HG03139 (cell line): ENCODE data around the gene MYH13.

Source experiments
- ATAC-seq: cut with Tn5 transposase; IDR thresholded peaks from one replicate; pipeline ENCODE4 v1.9.1; 2021; ENCODE audit not compliant: unreplicated experiment

The MYH13 gene

GRCh38 chr17:10372906-10373305 lies at the start of gene MYH13:
TSS of gene MYH13 (minus strand) at chr17:10373006. CDS start at chr17:10364530, 8,476 bp downstream.
- ATAC-seq: no peak

DNA sequence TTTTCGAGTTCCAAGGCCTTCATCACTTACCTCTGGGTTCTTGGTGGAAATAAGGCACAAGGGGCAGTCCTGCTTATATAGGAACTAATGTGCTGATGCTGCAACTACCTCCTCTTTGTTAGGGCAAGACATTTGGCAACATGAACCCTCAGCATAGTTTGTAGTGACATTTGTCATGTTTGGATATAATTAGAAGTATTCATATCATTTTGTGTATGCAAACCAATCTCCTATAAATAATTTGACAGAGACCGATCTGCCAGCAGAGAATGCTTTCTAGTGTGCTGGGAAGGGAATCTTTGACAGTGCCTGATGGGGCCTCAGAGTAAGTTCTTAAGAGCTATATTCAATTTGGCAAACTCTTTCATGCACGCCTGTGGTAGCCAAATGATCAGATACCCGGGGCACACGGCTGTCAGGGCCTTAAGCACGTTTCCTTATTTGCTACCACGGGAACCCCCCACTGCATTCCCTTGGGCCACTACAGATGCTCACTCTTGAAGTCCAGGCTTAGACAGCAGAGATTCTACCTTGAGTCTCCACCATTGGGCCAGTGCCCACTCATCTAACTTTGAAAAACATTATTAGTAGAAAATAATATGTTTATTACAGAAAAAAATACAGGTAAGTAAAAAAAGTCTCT lies 49.2 kb upstream of the MYH13 start, which contains the start of gene MYH8:
Gene MYH8 (minus strand): TSS at position 51 of the 643 bp plus-strand sequence. CDS start 1,723 bp downstream, outside the sequence.
- no peak for ATAC-seq

DNA sequence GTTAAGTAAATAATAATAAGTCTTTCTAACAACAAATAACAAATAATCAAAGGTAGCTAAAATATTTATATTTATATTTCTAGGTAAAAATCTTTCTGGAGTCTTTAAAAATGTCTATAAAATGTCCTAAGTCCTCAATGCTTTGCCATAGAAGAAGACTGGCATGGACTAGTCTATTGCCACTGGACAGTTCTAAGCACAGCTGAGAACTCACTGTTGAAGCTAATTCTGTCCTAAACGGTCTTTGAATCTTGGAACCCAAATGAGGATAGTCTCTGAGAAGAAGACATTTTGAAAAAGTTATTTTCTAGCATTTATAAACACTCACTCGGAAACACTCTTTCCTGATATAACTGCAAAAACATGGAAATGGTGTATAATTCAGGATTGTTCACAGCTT lies 48.4 kb upstream of the MYH13 start:
- no peak for ATAC-seq

- ATAC-seq: no peak
Measured at GRCh38 chr17:10420811-10421210, 48.0 kb upstream of the MYH13 start.

DNA sequence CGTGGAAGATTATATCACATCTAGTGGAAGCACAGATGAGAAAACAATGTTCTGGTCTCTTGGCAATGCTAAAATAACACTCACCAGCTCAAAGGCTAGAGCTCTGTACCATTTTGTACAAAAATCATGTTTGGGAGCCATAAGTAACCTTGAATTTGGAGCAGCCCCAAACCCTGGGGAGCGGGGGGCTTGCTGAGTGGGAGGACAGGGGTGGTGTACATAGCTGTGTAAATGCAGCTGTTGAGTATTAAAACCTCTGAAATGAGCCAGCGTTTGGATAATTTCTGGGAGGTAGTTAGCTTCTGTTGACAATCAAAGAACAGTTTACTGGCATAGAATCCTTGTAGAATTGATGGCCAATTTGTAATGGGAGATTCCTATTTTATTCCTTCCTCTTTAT lies 44.6 kb upstream of the MYH13 start:
- no peak for ATAC-seq

- no peak for ATAC-seq
Measured at GRCh38 chr17:10415161-10415560, 42.4 kb upstream of the MYH13 start.

DNA sequence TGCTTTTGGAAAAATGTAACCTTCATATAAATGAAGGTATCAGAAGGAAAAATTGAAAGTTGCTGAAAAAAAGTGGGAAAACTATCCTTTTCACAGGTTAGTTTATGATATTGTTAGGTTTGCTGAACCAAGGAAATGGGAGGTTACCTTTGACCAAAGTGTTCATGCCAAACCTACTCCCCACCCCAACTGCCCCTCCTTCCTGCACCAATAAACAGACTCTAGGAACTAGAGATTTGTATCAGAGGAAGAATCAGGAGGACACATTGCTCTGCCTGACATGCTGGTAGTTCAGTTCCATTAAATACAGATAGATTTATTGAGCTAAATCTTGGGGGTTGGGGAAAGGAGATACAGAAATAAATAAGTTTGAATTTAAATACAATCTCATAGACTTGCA lies 30.8 kb upstream of the MYH13 start:
- no peak for ATAC-seq

DNA sequence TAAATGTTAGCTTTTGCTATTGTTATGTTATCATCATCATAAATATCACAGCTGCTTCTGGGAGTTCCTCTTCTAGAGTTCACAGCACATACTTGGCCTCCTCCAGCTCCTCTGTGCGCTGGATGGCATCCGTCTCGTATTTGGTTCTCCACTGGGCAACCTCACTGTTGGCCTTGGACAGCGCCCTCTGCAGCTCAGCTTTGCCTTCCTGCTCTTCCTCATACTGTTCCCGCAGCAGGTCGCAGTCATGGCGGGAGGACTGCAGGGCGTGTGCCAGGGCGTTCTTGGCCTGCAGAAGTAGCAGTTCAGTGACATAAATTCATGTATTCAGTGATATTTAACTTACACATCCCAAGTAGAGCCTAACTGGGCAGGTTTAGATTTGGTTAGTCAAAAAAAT lies 25.5 kb upstream of the MYH13 start:
- no peak for ATAC-seq

DNA sequence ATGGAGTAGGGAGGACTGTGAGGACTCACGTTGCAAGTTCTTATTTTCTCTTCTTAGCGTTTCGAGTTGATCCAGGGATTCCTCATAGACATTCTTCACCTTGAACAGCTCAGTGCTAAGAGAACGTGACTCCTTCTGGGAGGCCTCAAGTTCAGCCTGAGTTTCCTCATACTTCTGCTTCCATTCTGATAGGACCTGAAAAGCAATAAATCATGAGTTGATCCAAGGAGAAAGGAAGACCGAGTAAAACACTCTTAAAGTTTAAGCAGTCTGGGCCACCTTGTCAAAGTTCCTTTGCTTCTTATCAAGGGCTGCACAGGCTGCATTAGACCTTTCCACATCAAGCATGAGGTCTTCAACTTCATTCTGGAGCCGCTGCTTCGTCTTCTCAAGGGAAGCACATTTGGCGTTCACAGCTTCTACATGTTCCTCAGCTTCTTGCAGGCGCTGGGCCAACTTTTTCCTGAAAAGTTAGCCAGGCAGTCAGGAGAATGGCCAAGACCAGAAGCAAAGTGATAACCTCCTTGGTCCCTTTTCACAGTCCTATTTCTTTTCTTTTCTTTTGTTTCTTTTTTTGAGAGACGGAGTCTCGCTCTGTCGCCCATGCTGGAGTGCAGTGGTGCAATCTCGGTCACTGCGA lies 23.8 kb upstream of the MYH13 start:
- no peak for ATAC-seq

DNA sequence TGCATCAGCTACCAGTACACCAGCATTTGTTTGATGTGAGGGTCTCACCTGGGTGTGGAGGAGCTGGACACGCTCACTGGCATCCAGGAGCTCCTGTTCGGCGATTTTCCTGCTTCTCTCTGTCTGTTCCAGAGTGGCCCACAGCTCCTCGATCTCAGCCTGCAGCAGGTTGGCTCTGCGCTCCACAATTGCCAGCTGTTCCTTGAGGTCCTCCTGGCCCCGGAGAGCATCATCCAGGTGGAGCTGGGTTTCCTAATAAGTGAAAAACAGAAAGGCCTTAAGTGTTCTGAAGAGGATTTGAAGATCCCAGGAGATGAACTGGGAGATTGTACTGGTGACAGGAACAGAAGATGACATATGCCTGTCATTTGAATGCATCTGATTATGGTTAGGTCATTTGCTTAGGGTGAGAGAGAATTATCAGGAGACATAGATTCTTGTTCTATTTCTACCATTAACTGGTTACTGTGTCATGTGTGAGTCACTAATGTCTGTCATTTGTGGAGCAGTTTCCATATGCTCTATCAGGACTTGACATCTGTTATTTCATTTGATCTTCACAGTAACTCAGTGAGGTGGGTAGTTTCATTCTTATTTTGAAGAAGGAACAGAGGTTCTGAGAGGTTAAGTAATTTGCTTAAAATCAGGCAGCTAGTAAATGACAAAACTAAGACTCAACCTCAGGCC lies 21.5 kb upstream of the MYH13 start:
- no peak for ATAC-seq

- no peak for ATAC-seq
Measured at GRCh38 chr17:10392880-10393279, 20.1 kb upstream of the MYH13 start.

DNA sequence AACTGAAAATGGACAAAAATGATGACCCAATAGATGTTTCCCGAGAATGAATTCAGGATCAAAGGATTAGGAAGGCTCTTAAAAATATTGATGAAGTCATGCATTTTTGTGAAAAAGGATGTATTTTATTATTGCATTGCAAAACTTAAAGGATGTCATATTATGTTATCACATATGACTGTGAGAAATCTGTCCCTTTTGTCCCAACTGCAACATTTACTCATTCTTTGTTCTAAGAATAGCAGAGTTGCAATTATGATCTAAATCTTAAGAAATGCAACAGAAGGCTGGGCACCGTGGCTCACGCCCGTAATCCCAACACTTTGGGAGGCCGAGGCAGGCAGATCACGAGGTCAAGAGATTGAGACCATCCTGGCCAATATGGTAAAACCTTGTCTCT lies 13.1 kb upstream of the MYH13 start:
- ATAC-seq: no peak

GRCh38 chr17:10384175-10384574 lies 11.4 kb upstream of the MYH13 start:
- no peak for ATAC-seq

- ATAC-seq: no peak
Measured at GRCh38 chr17:10380631-10381408, 8.0 kb upstream of the MYH13 start.

DNA sequence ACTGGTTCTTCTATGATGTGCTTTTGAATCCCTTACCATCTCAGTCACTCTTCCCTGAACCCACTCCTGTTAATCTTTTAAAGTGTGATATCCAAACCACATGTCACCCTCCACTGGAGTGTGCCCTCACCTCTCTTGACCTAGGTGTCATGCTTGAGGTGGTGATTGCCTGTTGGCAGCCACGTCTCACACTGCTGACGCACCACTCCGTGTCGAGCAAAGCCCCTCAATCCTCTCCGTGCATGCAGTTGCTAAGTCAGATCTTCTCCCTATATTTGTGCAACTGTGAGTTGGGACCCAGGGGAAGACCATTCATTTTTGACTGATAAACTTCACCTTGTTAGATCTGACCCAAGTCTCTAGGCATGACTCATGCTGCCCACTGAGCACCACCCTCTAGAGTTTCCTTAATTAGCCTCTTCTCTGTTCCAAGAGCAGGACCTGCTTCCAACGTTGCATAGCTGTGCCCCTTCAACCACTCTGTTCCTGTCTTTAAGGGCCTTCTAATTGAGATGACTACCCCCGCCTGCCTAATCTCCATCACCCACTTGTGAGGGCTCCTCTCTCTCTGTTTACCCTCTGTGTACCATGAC lies 2.7 kb downstream of the MYH13 start:
- ATAC-seq: no peak

- no peak for ATAC-seq
Measured at GRCh38 chr17:10369239-10369638, 3.6 kb downstream of the MYH13 start.

GRCh38 chr17:10368561-10368960 lies 4.2 kb downstream of the MYH13 start:
- no peak for ATAC-seq

DNA sequence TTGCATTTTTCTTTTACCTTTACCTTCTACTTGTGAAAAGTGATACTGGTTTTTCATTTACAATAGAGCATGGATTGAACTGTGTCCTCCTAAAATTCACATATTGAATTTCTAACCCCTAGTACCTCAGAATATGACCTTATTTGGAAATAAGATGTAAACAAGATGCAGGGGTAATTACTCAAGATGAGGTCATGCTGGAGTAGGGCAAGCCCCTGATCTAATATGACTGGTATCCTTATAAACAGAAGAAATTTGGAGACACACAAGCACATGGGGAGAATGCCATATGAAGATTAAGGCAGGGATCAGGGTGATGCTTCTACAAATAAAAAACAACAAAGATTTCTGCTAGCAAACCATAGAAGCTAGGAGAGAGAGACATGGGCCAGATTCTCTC lies 12.2 kb downstream of the MYH13 start:
- ATAC-seq: no peak

DNA sequence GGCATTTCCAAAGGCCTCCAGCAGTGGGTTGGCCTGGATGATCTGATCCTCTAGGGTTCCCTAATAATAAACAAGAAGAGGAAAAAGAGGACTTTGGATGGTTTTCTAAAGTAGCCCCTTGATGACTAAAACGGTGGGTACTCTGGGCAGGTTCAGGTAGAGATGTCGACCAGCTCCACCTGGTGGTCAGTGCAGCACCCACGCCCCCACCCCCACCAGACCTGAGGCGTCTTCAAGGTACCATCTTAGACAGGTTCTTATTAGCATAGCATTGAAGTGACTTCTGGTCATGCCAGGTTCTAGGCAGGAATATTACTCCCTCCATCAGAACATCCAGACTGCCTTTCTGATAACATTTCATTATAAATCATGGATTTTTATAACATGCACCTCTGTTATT lies 15.0 kb downstream of the MYH13 start:
- no peak for ATAC-seq

- ATAC-seq: no peak
Measured at GRCh38 chr17:10354651-10355050, 18.2 kb downstream of the MYH13 start.

DNA sequence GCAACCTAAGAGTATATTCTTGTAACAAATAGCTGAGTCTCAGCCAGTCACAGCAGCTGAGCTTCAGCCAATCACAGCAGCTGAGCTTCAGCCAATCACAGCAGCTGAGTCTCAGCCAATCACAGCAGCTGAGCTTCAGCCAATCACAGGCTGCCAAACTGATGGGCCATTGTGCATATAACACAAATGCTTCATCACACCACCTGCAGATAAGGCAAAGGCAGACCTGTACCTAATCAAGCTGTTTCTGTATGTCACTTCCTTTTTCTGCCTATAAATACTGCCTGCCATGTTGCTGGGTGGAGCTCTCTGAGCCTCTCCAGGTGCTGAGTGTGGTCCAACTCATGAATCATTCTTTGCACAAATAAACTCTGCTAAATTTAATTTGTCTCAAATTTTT lies 19.9 kb downstream of the MYH13 start:
- no peak for ATAC-seq
